GM21619 (cell line): ENCODE measurements around the gene CLCF1.

Experiments used
- ATAC-seq: cut with Tn5 transposase; IDR thresholded peaks from one replicate; pipeline ENCODE4 v1.9.1; 2021; ENCODE audit not compliant: unreplicated experiment

CLCF1 gene

DNA sequence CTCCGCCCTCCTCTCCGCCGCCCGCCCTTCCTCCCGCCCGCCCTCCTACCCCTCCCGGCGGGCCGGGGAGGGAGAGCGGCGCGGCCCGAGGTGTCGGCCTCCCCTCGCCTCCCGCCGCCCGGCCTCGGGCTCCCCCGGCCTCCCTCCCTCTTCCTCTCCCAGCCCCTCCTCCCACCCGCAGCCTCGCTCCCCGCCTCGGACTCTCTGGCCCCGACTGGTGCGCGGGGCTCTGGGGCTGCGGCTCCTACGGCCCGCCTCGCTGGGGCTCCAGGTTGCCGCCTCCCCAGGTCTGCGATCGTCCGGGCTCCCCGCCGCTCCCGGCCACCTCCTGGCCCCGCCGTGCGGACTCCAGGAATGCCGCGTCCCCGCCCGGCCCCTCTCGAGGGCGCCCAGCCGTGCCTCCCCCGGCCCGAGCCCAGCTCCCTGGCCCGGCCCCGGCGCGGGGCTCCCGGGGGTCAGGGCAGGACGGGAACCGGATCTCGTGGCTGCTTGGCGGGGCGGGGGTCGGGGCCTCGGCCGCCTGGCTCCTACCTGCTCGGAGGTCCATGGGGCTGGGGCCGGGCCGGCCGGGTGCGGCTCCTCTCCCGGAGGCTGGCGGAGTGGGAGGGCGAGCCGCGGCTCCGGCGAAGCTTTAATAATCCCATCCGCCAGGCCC is at the start of gene CLCF1:
CLCF1 (minus strand) TSS at position 606 of the 655 bp plus-strand sequence; CDS start at position 547, 59 bp downstream.
- ATAC-seq, result no peak

DNA sequence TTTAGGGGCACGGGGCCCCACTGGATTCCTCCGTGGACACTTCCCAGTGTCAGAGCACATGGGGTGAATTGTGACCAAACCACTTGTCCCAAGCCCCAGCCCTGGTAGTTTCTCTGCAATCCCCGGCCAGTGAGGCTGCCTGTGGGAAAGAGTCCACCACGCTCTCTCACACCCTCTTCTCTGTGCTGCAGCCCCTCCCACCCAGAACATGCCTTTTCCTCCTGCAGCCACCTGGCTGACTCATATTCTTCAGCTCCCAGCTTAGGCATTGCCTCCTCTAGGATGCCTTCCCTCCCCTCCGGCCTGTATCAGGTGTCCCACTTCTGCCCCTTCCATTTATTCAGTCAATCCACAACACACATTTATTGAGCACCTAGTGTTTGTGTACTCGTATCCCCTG is 49.5 kb upstream of the CLCF1 start:
- no peak for ATAC-seq

DNA sequence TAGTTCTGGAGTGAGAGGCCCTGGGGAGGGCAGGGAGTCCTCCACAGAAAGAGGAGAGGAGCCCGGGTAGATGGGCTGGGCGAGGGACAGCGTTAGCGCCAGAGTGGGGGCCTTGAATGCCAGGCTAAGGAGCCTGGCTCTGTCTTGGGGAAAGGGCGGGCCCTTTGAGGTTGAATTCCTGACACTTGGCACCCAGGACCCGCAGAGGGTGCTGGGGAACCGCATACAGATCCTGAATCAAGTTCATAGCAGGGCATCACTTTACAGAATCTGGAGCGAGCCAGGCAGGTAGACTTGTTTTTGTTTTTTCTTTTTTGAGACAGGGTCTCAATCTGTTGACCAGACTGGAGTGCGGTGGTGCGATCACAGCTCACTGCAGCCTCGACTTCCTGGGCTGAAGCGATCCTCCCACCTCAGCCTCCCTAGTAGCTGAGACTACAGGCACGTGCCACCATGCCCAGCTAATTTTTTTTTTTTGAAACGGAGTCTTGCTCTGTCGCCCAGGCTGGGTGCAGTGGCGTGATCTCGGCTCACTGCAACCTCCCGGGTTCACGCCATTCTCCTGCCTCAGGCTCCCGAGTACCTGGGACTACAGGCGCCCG is 48.1 kb upstream of the CLCF1 start:
- ATAC-seq, result no peak

GRCh38 chr11:67420646-67421429 is 47.4 kb upstream of the CLCF1 start:
- peak; percentile 69 for ATAC-seq

GRCh38 chr11:67420147-67420645 is 46.8 kb upstream of the CLCF1 start:
- ATAC-seq, result no peak

GRCh38 chr11:67419325-67420049 is 46.1 kb upstream of the CLCF1 start:
- no peak for ATAC-seq

DNA sequence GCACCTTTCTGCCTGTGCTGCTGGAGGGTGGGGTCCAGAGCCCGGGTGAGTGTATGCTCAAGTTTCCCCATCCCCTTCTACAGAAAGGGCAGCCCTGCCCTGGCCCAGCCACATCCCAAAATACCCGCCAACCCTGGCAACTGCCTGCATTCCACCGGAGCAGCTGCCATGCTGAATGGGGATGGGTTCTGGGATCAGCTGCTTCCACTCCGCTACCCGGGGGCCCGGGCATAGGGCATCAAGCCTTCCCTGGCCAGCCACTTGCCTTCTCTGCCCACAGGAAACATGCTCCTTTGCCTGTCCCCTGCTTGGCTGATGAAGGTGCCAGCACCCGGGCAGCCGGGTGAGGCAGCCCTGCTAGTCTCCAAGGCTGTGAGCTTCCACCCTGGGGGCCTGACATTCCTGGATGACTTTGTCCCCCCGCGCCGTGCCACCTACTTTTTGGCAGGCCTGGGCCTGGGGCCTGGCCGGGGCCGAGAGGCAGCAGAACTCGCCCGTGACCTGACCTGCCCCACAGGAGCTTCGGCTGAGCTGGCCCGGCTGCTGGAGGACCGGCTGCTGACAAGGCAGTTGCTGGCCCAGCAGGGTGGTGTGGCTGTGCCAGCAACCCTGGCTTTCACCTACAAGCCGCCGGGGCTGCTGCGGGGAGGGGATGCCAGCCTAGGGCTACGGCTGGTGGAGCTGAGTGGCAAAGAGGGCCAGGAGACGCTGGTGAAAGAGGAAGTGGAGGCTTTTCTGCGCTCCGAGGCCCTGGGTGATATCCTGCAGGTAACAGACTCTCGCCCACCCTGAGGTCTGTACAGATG is 45.3 kb upstream of the CLCF1 start:
- no peak for ATAC-seq

GRCh38 chr11:67417425-67417824 is 44.0 kb upstream of the CLCF1 start:
- ATAC-seq, result no peak

DNA sequence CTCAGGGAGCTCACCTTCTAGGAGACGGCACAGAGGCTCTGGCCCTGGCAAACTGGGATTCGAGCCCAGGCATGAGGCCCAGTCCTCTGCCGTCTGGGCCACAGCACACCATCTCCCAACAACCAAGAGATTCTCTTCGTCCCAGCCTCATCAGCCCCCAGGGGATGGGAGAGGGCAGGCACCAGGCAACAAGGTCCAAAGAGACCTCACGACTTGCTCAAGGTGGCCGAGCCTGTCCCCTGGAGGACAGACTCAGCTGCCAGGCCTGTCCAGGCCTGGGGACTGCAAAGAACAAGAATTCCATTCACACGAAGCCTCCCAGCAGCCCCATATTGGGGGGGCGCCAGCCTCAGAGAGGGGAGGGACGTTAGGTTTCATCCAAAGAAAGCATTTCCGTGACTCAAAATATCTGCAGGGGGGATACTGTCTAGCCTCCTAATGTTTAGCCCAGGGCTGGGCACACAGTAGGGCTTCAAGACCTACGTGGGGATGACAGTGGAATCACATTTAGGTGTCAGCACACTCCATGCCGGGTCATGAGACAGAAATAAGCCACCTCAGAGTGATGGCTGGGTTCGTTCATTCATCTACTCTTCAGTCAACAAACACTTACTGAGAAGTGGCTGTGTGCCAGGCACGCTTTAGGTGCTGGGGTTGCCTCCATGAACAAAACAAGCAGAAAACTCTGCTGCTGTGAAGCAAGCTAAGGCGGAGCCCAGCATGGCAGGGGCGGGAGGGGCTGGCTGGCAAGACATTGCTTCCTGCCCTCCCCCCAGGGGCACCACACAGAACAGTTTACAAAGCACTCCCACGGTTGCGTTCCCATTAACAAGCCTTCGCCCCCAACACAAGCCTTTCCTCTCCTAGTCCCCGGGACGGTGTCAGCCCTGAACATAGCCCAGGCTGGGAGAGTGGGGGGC is 43.3 kb upstream of the CLCF1 start:
- ATAC-seq, result no peak

- no peak for ATAC-seq
These were observed 42.3 kb upstream of the CLCF1 start, which contains the start of gene CARNS1 for GRCh38 chr11:67415501-67416304. Gene CARNS1, plus strand, starts transcription at chr11:67415678. Its CDS starts 522 bp downstream, at chr11:67416200.

GRCh38 chr11:67413266-67413849 is 40.0 kb upstream of the CLCF1 start:
- no peak for ATAC-seq

GRCh38 chr11:67412495-67413179 is 39.2 kb upstream of the CLCF1 start:
- no peak for ATAC-seq

GRCh38 chr11:67411785-67412152 is 38.4 kb upstream of the CLCF1 start:
- ATAC-seq, result no peak

- ATAC-seq, result no peak
These were observed 37.8 kb upstream of the CLCF1 start for GRCh38 chr11:67410984-67411784.

- ATAC-seq, result no peak
These were observed 37.0 kb upstream of the CLCF1 start for GRCh38 chr11:67410369-67410831.

DNA sequence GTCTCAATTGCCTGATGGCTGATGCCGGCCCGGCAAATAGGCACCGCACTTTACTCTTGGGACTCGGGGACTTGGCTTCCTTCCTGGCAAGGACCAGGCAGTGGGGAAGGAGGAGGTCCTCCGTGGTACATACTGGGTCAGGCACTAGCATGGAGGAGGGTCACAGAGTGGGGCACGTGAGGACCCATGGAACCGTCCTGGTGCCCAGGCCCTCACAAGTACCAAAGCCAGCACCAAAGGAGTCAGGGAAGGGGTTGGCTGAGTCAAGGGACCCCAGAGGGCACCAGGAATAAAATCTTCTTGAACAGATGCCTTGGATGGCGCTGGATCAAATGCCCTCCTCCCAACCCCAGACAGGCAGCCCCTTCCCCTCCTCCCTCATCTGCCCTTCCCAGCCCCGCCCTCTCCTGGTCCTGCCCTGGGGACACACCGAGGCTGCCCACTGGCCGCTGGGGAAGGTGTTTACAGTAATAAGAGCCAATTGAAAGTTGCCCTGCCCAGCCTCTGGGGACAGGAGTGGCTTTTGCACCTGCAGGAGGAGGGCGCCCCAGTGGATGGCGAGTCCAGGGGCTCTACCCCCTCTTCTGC is 36.5 kb upstream of the CLCF1 start:
- no peak for ATAC-seq
